GM19372 (cell line): ENCODE data around the gene C2CD5.

Experiments used
- ATAC-seq: cut with Tn5 transposase; IDR thresholded peaks from one replicate; pipeline ENCODE4 v1.9.1; 2021; ENCODE audit warnings: mild to moderate bottlenecking, low read depth, moderate library complexity; ENCODE audit not compliant: unreplicated experiment

C2CD5 gene

DNA sequence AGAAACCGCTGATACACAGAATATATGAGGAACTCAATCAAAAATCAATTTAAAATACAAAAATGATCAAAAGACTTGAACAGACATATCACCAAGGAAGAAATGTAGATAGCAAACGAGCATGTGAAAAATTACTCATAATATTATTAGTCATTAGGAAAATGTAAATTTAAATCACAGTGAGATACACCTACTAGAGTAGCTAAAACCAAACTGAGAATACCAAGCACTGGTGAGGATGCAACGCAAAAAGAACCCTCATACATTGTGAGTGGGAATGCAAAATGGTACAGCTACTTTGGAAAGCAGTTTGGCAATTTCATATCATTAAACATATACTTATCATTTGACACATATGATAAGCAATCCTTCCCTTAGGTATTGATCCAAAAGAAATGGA lies 108.8 kb downstream of the C2CD5 start:
- ATAC-seq = no peak

DNA sequence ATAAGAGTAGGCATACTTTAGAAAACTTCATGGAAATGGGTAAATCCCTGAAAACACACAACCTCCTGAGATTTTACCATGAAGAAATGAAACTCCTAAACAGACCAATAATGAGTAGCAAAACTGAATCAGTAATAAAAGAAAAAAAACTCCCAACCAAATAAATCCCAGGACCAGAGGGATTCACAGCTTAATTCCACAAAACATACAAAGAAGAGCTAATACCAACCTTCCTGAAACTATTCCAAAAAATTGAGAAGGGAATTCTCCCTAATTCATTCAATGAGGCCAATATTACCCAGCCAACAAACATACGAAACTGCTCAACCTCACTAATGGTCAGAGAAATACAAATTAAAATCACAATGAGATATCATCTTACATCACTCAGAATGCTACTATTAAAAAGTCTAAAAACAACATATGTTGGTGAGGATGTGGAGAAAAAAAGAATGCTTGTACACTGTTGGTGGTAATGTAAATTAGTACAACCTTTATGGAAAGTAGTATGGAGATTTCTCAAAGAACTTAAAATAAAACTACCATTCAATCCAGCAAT lies 112.6 kb downstream of the C2CD5 start:
- no peak for ATAC-seq

GRCh38 chr12:22416801-22417200 lies 127.5 kb downstream of the C2CD5 start:
- ATAC-seq = no peak

GRCh38 chr12:22415342-22416309 lies 128.7 kb downstream of the C2CD5 start:
- ATAC-seq = no peak

DNA sequence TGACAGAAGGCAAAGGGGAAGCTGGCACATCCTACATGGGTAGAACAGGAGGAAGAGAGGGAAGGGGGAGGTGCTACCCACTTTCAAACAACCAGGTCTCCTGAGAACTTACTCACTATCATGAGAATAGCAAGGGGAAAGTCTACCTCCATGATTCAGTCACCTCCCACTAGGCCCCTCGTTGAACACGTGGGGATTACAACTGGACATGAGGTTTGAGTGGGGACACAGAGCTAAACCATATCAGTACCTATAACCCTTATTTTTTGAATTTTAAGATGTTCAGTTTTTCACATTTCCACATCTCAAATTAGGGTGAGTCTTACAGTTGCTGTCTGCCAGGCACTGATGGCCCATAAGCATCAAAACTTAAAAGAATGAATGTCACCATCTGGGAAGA lies 129.6 kb downstream of the C2CD5 start:
- ATAC-seq = no peak

- no peak for ATAC-seq
Measured at GRCh38 chr12:22413592-22413991, 130.8 kb downstream of the C2CD5 start.

DNA sequence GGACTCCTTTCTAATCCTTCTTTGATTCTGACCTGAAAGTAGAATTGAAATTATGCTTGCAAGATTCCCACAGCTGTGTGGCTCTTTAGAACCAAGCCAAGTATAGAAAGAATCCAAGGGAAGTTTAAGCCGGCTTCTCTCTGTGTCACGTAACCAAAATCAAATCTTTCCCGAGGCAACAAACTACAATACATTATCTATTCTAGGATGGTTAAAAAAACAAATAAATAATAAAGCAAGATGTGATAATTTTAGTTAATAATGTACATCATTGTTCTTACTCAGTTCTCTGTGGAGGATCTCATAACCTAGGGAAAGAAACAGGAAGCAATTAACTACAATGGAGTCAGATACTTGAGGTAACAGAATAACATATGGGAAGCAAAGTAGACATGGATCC lies 131.8 kb downstream of the C2CD5 start:
- ATAC-seq = no peak

DNA sequence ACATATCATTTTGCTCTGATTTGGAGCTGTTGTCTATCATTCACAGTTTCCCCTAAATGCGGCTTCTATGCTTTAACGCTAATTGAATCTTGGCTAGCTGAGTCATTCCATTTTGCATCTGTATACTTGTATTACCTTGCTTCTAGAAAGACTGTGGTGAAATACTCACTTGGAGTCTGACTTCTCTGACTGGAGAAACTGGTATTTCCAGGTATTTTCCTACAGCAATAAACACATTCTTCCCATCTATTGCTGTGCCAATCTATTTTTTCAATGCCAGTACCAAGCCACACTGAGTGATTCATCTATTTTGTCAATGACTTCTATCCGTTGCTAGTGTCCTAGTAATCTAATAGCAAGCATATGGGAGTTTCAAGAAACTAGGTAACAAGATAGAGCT lies 133.9 kb downstream of the C2CD5 start:
- no peak for ATAC-seq

GRCh38 chr12:22409377-22410164 lies 134.8 kb downstream of the C2CD5 start:
- ATAC-seq = peak; percentile 94

GRCh38 chr12:22408610-22409376 lies 135.5 kb downstream of the C2CD5 start:
- no peak for ATAC-seq

- no peak for ATAC-seq
Measured at GRCh38 chr12:22407397-22407796, 136.9 kb downstream of the C2CD5 start.

GRCh38 chr12:22406627-22407026 lies 137.7 kb downstream of the C2CD5 start:
- no peak for ATAC-seq

GRCh38 chr12:22399464-22400180 lies 144.7 kb downstream of the C2CD5 start:
- no peak for ATAC-seq
